ENCODE measurements around the gene NINL.
A peak's percentile ranks its signal among the peaks of the same experiment; 100 is the strongest.

DNA sequence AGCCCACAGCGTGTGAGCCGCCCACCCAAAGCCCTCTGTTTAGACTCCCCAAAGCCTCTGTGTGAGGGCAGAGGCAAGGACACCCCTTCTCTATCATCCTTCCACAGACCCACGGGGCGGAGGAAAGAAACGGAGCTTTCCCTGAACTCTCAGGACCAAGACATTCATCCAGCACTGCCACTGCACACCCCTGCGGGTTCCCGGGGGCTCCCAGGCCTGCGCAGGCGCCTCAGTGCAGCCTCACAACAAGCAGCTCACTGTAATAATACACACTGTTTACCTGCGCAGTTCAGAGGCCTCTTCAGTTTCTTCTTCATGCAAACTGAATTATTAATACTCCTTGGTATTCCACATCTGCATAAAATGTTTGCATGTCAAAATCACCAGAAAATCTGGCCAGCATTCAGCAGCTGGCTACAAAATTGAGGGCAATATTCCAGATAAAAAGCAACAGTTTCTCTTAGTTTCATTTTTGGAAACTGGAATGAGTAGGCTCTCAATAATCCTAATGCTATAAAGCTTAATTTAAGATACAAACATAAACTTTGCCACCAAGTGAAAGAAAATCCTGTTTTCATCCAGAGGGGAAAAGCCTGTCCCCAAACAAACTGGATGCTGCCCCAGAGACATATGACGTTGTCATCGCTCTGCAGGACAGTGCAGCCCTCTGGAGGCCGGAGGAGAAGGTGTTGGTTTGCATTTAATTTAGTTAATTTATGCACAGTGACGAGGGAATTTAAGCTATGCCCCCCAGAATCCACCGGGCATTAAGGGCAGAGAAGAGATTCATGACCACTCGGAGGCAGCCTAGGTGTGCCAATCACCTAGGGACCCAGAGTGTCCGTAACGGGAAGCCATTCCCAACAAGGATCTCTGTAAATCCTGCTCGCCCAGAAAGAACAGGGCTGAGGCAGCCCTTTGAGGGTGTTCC is 45.3 kb downstream of the NINL start:
- TF ChIP-seq, protein P1, sequence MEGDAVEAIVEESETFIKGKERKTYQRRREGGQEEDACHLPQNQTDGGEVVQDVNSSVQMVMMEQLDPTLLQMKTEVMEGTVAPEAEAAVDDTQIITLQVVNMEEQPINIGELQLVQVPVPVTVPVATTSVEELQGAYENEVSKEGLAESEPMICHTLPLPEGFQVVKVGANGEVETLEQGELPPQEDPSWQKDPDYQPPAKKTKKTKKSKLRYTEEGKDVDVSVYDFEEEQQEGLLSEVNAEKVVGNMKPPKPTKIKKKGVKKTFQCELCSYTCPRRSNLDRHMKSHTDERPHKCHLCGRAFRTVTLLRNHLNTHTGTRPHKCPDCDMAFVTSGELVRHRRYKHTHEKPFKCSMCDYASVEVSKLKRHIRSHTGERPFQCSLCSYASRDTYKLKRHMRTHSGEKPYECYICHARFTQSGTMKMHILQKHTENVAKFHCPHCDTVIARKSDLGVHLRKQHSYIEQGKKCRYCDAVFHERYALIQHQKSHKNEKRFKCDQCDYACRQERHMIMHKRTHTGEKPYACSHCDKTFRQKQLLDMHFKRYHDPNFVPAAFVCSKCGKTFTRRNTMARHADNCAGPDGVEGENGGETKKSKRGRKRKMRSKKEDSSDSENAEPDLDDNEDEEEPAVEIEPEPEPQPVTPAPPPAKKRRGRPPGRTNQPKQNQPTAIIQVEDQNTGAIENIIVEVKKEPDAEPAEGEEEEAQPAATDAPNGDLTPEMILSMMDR (IDR thresholded peaks at IDR 0.05): peak in 3 of 6 experiments; percentile 29 to 41 (median 30)
- TF ChIP-seq POLR2A (IDR thresholded peaks at IDR 0.05): no peak

Measured in upper lobe of left lung (tissue), 4 donors.